PC-3 (cell line): ENCODE results near the gene GGACT. TPM values are rescaled to one million over a fixed set of nuclear protein-coding genes. Genes with fewer than 3 reads are reported as not detected.

Source experiments
- ATAC-seq: fragments of 200-7000 bp; cut with Tn5 transposase; 2 replicates; pipeline ENCODE4 v1.9.1; 2020; ENCODE audit warnings: mild to moderate bottlenecking, moderate library complexity
- BruUV-seq: library from RNA; stranded (reverse); fragments of 400-500 nt; replicated peaks from 2 replicates; lab custom pipeline; 2021; lab: Mats Ljungman, UMichigan
- CTCF ChIA-PET: fragments of 300-600 bp; sonication (Branson Sonifier 250); formaldehyde crosslinking; loops from one replicate; lab custom pipeline; 2022; ENCODE audit warnings: antibody characterized with exemption; lab: Charles Lee
- POLR2A ChIA-PET: fragments of 300-600 bp; sonication (Branson Sonifier 250); formaldehyde crosslinking; loops from one replicate; lab custom pipeline; 2022; ENCODE audit warnings: antibody characterized with exemption; ENCODE audit not compliant: unreplicated experiment; lab: Charles Lee
- DNase-seq: peaks from one replicate; pipeline ENCODE4 v3.0.0-alpha.2; 2015
- H2AFZ ChIP-seq: fragments of 300-600 bp; sonication (generic); 2 replicates; pipeline ENCODE4 v1.6.0; 2016; ENCODE audit warnings: antibody characterized with exemption, low read length
- H3F3A ChIP-seq: fragments of 300-600 bp; sonication (generic); one replicate; pipeline ENCODE4 v1.6.0; 2017; ENCODE audit warnings: antibody characterized with exemption, low read length, control low read depth, mild to moderate bottlenecking; ENCODE audit not compliant: unreplicated experiment
- H3K27ac ChIP-seq: fragments of 300-600 bp; sonication (generic); 2 replicates; pipeline ENCODE4 v1.5.1; 2016; ENCODE audit warnings: mild to moderate bottlenecking, low read length
- H3K27me3 ChIP-seq: fragments of 300-600 bp; sonication (generic); 2 replicates; pipeline ENCODE4 v1.6.1; 2016; ENCODE audit warnings: low read length, mixed read lengths
- H3K36me3 ChIP-seq: fragments of 300-600 bp; sonication (generic); 2 replicates; pipeline ENCODE4 v1.6.1; 2016; ENCODE audit warnings: low read depth, mixed run types, low read length, mixed read lengths
- H3K4me1 ChIP-seq: fragments of 300-600 bp; sonication (generic); 2 replicates; pipeline ENCODE4 v1.5.1; 2016; ENCODE audit warnings: low read length; ENCODE audit not compliant: insufficient read depth
- H3K4me2 ChIP-seq: fragments of 300-600 bp; sonication (generic); 2 replicates; pipeline ENCODE4 v1.6.0; 2016; ENCODE audit warnings: low read length
- H3K4me3 ChIP-seq: fragments of 300-600 bp; sonication (generic); 2 replicates; pipeline ENCODE4 v1.5.1; 2016; ENCODE audit warnings: mild to moderate bottlenecking, low read length, mixed read lengths
- H3K79me2 ChIP-seq: fragments of 300-600 bp; sonication (generic); 2 replicates; pipeline ENCODE4 v1.6.1; 2017; ENCODE audit warnings: low read length, mixed read lengths
- H3K9ac ChIP-seq: fragments of 300-600 bp; sonication (generic); 2 replicates; pipeline ENCODE4 v1.6.0; 2016; ENCODE audit warnings: mild to moderate bottlenecking, low read length
- H3K9me2 ChIP-seq: fragments of 300-600 bp; sonication (generic); replicated peaks from 2 replicates; pipeline ENCODE4 v1.6.1; 2016; ENCODE audit warnings: mixed run types, low read length, mixed read lengths
- H3K9me3 ChIP-seq: fragments of 300-600 bp; sonication (generic); 2 replicates; pipeline ENCODE4 v1.6.1; 2016; ENCODE audit warnings: low read length, mixed read lengths
- H4K20me1 ChIP-seq: fragments of 300-600 bp; sonication (generic); 2 replicates; pipeline ENCODE4 v1.6.1; 2016; ENCODE audit warnings: low read length, mixed read lengths
- CTCF ChIP-seq: fragments of 300-600 bp; sonication (generic); conservative IDR thresholded peaks from 2 replicates; pipeline ENCODE4 v1.5.1; 2017; ENCODE audit warnings: antibody characterized with exemption, low read depth, mild to moderate bottlenecking, low read length
- EZH2 ChIP-seq: fragments of 300-600 bp; sonication (generic); IDR thresholded peaks from one replicate; pipeline ENCODE4 v1.6.1; 2017; ENCODE audit warnings: antibody characterized with exemption, mild to moderate bottlenecking, low read length; ENCODE audit not compliant: unreplicated experiment
- EZH2phosphoT487 ChIP-seq: fragments of 300-600 bp; sonication (generic); IDR thresholded peaks from 2 replicates; pipeline ENCODE4 v1.6.1; 2018; ENCODE audit warnings: mild to moderate bottlenecking, antibody characterized with exemption, low read length, borderline replicate concordance
- intact Hi-C: fragments of 100-400 bp; cut with micrococcal nuclease; formaldehyde crosslinking; loops from 2 replicates; pipeline ENCODE4 v1.9.0; 2023
- total RNA-seq: library from RNA; depleted of rRNA; stranded (reverse); fragments of >200 nt; gene quantifications from 2 replicates; pipeline ENCODE4 v1.2.3, GENCODE V29; 2014

Gene GGACT
- total RNA-seq, 1 experiment from 2014 or later: 0.77 TPM

GRCh38 chr13:100566543-100566942 lies 22.0 kb downstream of the GGACT start:
- CTCF ChIA-PET: no interaction called here
- H3K9me3 ChIP-seq: no peaks in the 10 kb centered on the region
- no peaks in the 10 kb centered on the region for H3F3A ChIP-seq
- H3K4me1 ChIP-seq: peaks cover 11% of the 10 kb centered on the region
- H2AFZ ChIP-seq: no peak overlapping the region
- peak overlapping the region; percentile 51 for H3K27ac ChIP-seq
- BruUV-seq: no TSS peak
- ATAC-seq (peak; percentile 73), DNase-seq (peak; percentile 69)
- no peaks in the 10 kb centered on the region for H4K20me1 ChIP-seq
- TF ChIP-seq CTCF (no peak), EZH2 (no peak)
- H3K4me2 ChIP-seq: no peak overlapping the region
- POLR2A ChIA-PET: no interaction called here
- no peaks in the 10 kb centered on the region for H3K79me2 ChIP-seq
- intact Hi-C loops: no loop called here
- no peaks in the 10 kb centered on the region for H3K27me3 ChIP-seq
- H3K9me2 ChIP-seq: no peaks in the 10 kb centered on the region
- H3K36me3 ChIP-seq: no peaks in the 10 kb centered on the region
- no peak overlapping the region for H3K9ac ChIP-seq
- no peak overlapping the region for H3K4me3 ChIP-seq

DNA sequence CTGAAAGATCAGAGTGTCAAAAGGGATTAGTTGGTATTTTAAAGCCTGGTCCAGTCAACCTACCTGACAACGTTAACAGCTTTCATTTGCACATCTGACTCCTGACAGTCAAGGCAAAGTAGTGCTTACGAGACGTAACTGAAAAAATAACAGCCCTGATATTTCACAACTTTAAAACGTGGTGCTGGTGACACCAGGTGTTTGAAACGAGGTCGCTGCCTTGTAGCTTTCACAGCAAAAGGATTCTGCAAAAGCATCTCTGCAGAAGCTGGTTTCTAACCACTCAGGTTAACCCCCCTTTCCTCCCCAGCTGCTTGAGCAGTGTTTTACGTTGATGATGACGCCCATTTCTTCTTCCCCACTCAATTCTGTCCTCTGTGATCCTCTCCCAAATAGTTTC lies 23.3 kb downstream of the GGACT start:
- no TSS peak for BruUV-seq
- TF ChIP-seq EZH2phosphoT487: no peak
- no peak for TF ChIP-seq CTCF
- TF ChIP-seq EZH2: no peak

DNA sequence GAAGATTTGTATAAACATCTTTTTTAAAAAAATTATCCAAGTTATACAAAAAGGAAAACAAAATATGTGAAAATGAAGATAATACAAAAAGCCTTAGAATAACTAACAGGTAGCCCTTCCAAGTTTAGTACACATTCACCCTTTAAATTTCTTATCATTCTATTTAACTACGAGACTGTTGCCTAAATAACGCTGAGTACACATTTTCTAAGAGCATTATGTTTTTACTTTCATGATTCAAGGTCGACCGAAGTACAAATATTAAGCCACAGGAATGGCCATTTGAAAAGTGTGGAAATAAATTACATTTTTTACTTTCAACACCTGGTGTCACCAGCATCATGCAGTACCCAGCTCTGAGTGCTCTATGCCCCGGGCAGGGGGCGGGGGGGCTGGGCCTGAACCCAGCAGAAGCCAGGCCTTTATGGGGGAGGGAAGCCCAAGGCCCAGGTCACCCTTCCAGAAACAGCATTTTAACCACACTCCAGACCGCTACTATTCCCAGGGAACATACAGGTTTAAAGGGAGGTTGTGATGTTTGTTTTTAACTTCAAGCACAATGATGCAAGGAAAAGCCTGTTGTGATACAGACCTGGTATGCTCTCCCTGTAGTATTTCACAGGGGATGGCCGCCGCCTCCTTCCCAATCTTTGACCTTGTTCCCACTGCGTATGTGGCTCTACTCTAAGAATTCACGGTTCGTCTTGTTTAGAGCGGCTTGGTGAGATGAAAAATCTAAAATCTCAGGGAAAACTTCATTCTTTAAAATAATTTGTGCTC lies 24.0 kb downstream of the GGACT start:
- H2AFZ ChIP-seq: no peak overlapping the region
- no peaks in the 10 kb centered on the region for H3K9me3 ChIP-seq
- H3K27ac ChIP-seq: no peak overlapping the region
- ATAC-seq (no peak), DNase-seq (no peak)
- intact Hi-C loops: no loop called here
- no peak overlapping the region for H3K4me3 ChIP-seq
- no TSS peak for BruUV-seq
- no peaks in the 10 kb centered on the region for H3F3A ChIP-seq
- H3K9me2 ChIP-seq: no peaks in the 10 kb centered on the region
- H3K9ac ChIP-seq: no peak overlapping the region
- no peak overlapping the region for H3K4me2 ChIP-seq
- H3K27me3 ChIP-seq: no peaks in the 10 kb centered on the region
- peaks cover 11% of the 10 kb centered on the region for H3K4me1 ChIP-seq
- ChIA-PET CTCF (no interaction called here), POLR2A (no interaction called here)
- no peaks in the 10 kb centered on the region for H3K36me3 ChIP-seq
- no peaks in the 10 kb centered on the region for H3K79me2 ChIP-seq
- TF ChIP-seq EZH2phosphoT487 (no peak), CTCF (no peak), EZH2 (no peak)
- H4K20me1 ChIP-seq: no peaks in the 10 kb centered on the region

More for the DNA sequence above, 23.3 kb downstream of the GGACT start:
- Histone ChIP-seq H3K9me2 (no peaks in the 10 kb centered on the region), H2AFZ (no peak overlapping the region), H3K4me3 (no peak overlapping the region), H3F3A (no peaks in the 10 kb centered on the region), H3K4me1 (peaks cover 11% of the 10 kb centered on the region), H3K27me3 (no peaks in the 10 kb centered on the region), H3K4me2 (no peak overlapping the region), H4K20me1 (no peaks in the 10 kb centered on the region), H3K27ac (no peak overlapping the region), H3K36me3 (no peaks in the 10 kb centered on the region), H3K79me2 (no peaks in the 10 kb centered on the region), H3K9me3 (no peaks in the 10 kb centered on the region), H3K9ac (no peak overlapping the region)
- intact Hi-C loops: no loop called here
- no peak for DNase-seq
- no peak for ATAC-seq
- ChIA-PET POLR2A (no interaction called here), CTCF (no interaction called here)
